H9 (cell line): ENCODE results near the gene WDR74. TPM values are rescaled to one million over a fixed set of nuclear protein-coding genes. Genes with fewer than 3 reads are reported as not detected.

Experiments used
- DNase-seq: peaks from one replicate; pipeline ENCODE4 v3.0.0-alpha.2; 2017
- H2AFZ ChIP-seq: one replicate; pipeline ENCODE4 v1.6.1; 2013; ENCODE audit warnings: mild to moderate bottlenecking, low read length, control low read depth, moderate library complexity
- H2AK5ac ChIP-seq: 2 replicates; pipeline ENCODE4 v1.6.1; 2013; ENCODE audit warnings: low read length, control low read depth, mixed read lengths; ENCODE audit not compliant: insufficient read length
- H2BK120ac ChIP-seq: one replicate; pipeline ENCODE4 v1.6.1; 2013; ENCODE audit warnings: low read depth, mild to moderate bottlenecking, low read length, control low read depth, inconsistent platforms; ENCODE audit not compliant: poor library complexity, severe bottlenecking
- H2BK12ac ChIP-seq: 2 replicates; pipeline ENCODE4 v1.6.1; 2013; ENCODE audit warnings: low read length, control low read depth, mixed read lengths, low read depth; ENCODE audit not compliant: insufficient read length
- H2BK15ac ChIP-seq: 2 replicates; pipeline ENCODE4 v1.6.1; 2013; ENCODE audit warnings: low read depth, low read length, control low read depth
- H2BK20ac ChIP-seq: one replicate; pipeline ENCODE4 v1.6.1; 2013; ENCODE audit warnings: low read depth, mild to moderate bottlenecking, low read length, control low read depth, inconsistent platforms; ENCODE audit not compliant: poor library complexity, severe bottlenecking
- H2BK5ac ChIP-seq: 2 replicates; pipeline ENCODE4 v1.6.1; 2013; ENCODE audit warnings: low read length, control low read depth, mixed read lengths; ENCODE audit not compliant: insufficient read length
- H3K14ac ChIP-seq: 2 replicates; pipeline ENCODE4 v1.6.1; 2013; ENCODE audit warnings: low read length, control low read depth; ENCODE audit not compliant: insufficient read depth
- H3K18ac ChIP-seq: 2 replicates; pipeline ENCODE4 v1.6.1; 2013; ENCODE audit warnings: low read depth, mild to moderate bottlenecking, mixed read lengths, low read length, control low read depth; ENCODE audit not compliant: insufficient read length
- H3K23ac ChIP-seq: 2 replicates; pipeline ENCODE4 v1.6.1; 2013; ENCODE audit warnings: low read length, control low read depth, mixed read lengths, low read depth; ENCODE audit not compliant: insufficient read length
- H3K23me2 ChIP-seq: 2 replicates; pipeline ENCODE4 v1.6.1; 2013; ENCODE audit warnings: low read depth, mild to moderate bottlenecking, mixed read lengths, low read length, control low read depth; ENCODE audit not compliant: insufficient read length, poor library complexity, severe bottlenecking
- H3K27ac ChIP-seq: 2 replicates; pipeline ENCODE4 v1.5.1; 2013; ENCODE audit warnings: low read length, control low read depth, mixed read lengths, low read depth; ENCODE audit not compliant: insufficient read length
- H3K27me3 ChIP-seq: 2 replicates; pipeline ENCODE4 v1.6.1; 2013; ENCODE audit warnings: low read length, control low read depth, inconsistent platforms; ENCODE audit not compliant: insufficient read depth
- H3K4ac ChIP-seq: 2 replicates; pipeline ENCODE4 v1.6.1; 2013; ENCODE audit warnings: low read depth, mild to moderate bottlenecking, control low read depth, inconsistent platforms, low read length, moderate library complexity
- H3K4me1 ChIP-seq: 2 replicates; pipeline ENCODE4 v1.6.1; 2013; ENCODE audit warnings: low read length, control low read depth, inconsistent platforms; ENCODE audit not compliant: insufficient read depth
- H3K4me2 ChIP-seq: 2 replicates; pipeline ENCODE4 v1.6.1; 2013; ENCODE audit warnings: low read length, control low read depth, mixed read lengths; ENCODE audit not compliant: insufficient read length, insufficient read depth
- H3K56ac ChIP-seq: 2 replicates; pipeline ENCODE4 v1.6.1; 2013; ENCODE audit warnings: low read depth, mild to moderate bottlenecking, mixed read lengths, low read length, control low read depth; ENCODE audit not compliant: insufficient read length
- H3K79me1 ChIP-seq: 2 replicates; pipeline ENCODE4 v1.6.1; 2013; ENCODE audit warnings: low read depth, mild to moderate bottlenecking, moderate library complexity, low read length, control low read depth, inconsistent platforms; ENCODE audit not compliant: insufficient read depth, poor library complexity, severe bottlenecking
- H3K79me2 ChIP-seq: 2 replicates; pipeline ENCODE4 v1.6.1; 2013; ENCODE audit warnings: low read length, control low read depth, inconsistent platforms; ENCODE audit not compliant: insufficient read depth
- H3K9ac ChIP-seq: 2 replicates; pipeline ENCODE4 v1.6.1; 2013; ENCODE audit warnings: low read length, control low read depth, mixed read lengths; ENCODE audit not compliant: insufficient read length; ENCODE audit errors: extremely low read depth
- H3K9me3 ChIP-seq: one replicate; pipeline ENCODE4 v1.6.1; 2013; ENCODE audit warnings: low read depth, low read length, inconsistent platforms; ENCODE audit not compliant: control insufficient read depth
- H3T11ph ChIP-seq: one replicate; pipeline ENCODE4 v1.6.1; 2013; ENCODE audit warnings: mild to moderate bottlenecking, low read length, control low read depth, inconsistent platforms
- H4K20me1 ChIP-seq: one replicate; pipeline ENCODE4 v1.6.1; 2013; ENCODE audit not compliant: control insufficient read depth, insufficient read length, insufficient read depth
- H4K5ac ChIP-seq: 2 replicates; pipeline ENCODE4 v1.6.1; 2013; ENCODE audit warnings: low read depth, mild to moderate bottlenecking, mixed read lengths, low read length, control low read depth; ENCODE audit not compliant: insufficient read length
- H4K8ac ChIP-seq: replicated peaks from 2 replicates; pipeline ENCODE4 v1.6.1; 2013; ENCODE audit warnings: low read length, control low read depth, mixed read lengths, low read depth; ENCODE audit not compliant: insufficient read length
- H4K91ac ChIP-seq: 2 replicates; pipeline ENCODE4 v1.6.1; 2013; ENCODE audit warnings: low read depth, mild to moderate bottlenecking, moderate library complexity, mixed read lengths, low read length, control low read depth; ENCODE audit not compliant: insufficient read length
- H3K27ac Mint-ChIP-seq, 3 experiments: 2 replicates in 2 of 3; 3 replicates in 1 of 3; pipeline ENCODE4 v1.8.0; 2020 to 2021; ENCODE audit warnings: mixed read lengths in 3 of 3, mild to moderate bottlenecking in 1 of 3, moderate library complexity in 1 of 3
- H3K27me3 Mint-ChIP-seq: 2 replicates; pipeline ENCODE4 v1.8.0; 2021; ENCODE audit warnings: low read depth, mild to moderate bottlenecking, moderate library complexity, mixed read lengths
- H3K36me3 Mint-ChIP-seq, 3 experiments: 2 replicates in 2 of 3; 3 replicates in 1 of 3; pipeline ENCODE4 v1.8.0; 2020 to 2021; ENCODE audit warnings: low read depth in 3 of 3, mixed read lengths in 3 of 3; ENCODE audit not compliant: insufficient read depth in 1 of 3
- H3K4me1 Mint-ChIP-seq, 2 experiments: 2 replicates each; pipeline ENCODE4 v1.8.0; 2020; ENCODE audit warnings: mixed read lengths in 2 of 2
- H3K4me3 Mint-ChIP-seq, 2 experiments: 2 replicates in 1 of 2; 3 replicates in 1 of 2; pipeline ENCODE4 v1.8.0; 2020 to 2021; ENCODE audit warnings: mild to moderate bottlenecking in 2 of 2, mixed read lengths in 2 of 2, moderate library complexity in 1 of 2
- H3K9me3 Mint-ChIP-seq, 2 experiments: 2 replicates in 1 of 2; 3 replicates in 1 of 2; pipeline ENCODE4 v1.8.0; 2020; ENCODE audit warnings: mild to moderate bottlenecking in 2 of 2, mixed read lengths in 2 of 2, moderate library complexity in 1 of 2
- WGBS: extraction: QIAGEN DNeasy Blood & Tissue Kit; methylation state at CpG from one replicate; pipeline ENCODE4 v1.1.7; 2013; ENCODE audit warnings: missing lambda C conversion rate, low lambda C conversion rate, mixed read lengths; ENCODE audit not compliant: insufficient read length; ENCODE audit errors: extremely low coverage; 5-methylcytosine and 5-hydroxymethylcytosine counted together
- total RNA-seq: library from RNA; stranded (reverse); gene quantifications from 2 replicates; pipeline ENCODE4 v1.2.1, GENCODE V29; 2021
- TF ChIP-seq, protein P1 (sequence below): fragments of 200-600 bp; sonication (generic); conservative IDR thresholded peaks from 3 replicates; pipeline ENCODE4 v1.8.0; 2021; ENCODE audit warnings: antibody characterized with exemption, mild to moderate bottlenecking

Gene WDR74
- total RNA-seq, 1 experiment from 2014 or later = 121 TPM

DNA sequence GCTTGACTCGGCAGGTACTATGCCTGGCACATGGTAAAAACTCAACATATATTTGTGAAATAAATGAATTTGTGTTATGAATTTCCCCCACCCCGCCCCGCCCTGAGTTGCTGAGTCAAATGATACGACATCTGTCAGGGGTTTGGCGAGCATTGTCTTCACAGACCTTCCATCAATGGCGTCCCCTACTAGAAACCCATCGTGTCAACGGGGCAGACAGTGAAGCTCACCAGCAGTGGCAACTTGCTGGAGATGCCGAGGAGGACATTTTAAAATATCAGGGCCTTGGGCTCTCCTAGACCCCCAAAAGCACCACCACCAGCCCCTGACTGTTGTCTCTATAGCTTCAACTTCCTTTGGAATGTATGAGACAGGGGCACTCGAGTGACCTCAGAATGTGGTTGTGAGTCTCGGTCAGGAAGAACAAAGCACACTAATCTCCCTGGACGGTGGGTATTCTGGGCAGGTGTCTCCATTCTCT, 33.4 kb downstream of the WDR74 start:
- Histone ChIP-seq H3K4me1 (no peaks in the 10 kb centered on the region), H2BK120ac (no peak overlapping the region), H4K91ac (no peak overlapping the region), H4K5ac (no peak overlapping the region), H2BK12ac (no peak overlapping the region), H2BK20ac (no peak overlapping the region), H3K56ac (no peak overlapping the region), H3T11ph (no peak overlapping the region), H3K4ac (no peak overlapping the region), H3K18ac (no peak overlapping the region), H4K20me1 (no peaks in the 10 kb centered on the region), H3K4me2 (peak overlapping the region; percentile 55), H2AFZ (no peak overlapping the region), H3K14ac (no peak overlapping the region), H2AK5ac (no peak overlapping the region), H3K9ac (peak overlapping the region; percentile 39), H3K27me3 (no peaks in the 10 kb centered on the region), H2BK15ac (no peak overlapping the region), H4K8ac (no peak overlapping the region), H3K23ac (no peak overlapping the region), H3K23me2 (peaks cover 9% of the 10 kb centered on the region), H2BK5ac (no peak overlapping the region), H3K79me1 (peaks cover 2% of the 10 kb centered on the region), H3K79me2 (peaks cover 6% of the 10 kb centered on the region; the same call in 1 of the 2 replicates), H3K27ac (no peak overlapping the region), H3K9me3 (no peaks in the 10 kb centered on the region)
- no CpG with 5 or more reads among the region's 12 CpGs for WGBS
- TF ChIP-seq, protein P1, sequence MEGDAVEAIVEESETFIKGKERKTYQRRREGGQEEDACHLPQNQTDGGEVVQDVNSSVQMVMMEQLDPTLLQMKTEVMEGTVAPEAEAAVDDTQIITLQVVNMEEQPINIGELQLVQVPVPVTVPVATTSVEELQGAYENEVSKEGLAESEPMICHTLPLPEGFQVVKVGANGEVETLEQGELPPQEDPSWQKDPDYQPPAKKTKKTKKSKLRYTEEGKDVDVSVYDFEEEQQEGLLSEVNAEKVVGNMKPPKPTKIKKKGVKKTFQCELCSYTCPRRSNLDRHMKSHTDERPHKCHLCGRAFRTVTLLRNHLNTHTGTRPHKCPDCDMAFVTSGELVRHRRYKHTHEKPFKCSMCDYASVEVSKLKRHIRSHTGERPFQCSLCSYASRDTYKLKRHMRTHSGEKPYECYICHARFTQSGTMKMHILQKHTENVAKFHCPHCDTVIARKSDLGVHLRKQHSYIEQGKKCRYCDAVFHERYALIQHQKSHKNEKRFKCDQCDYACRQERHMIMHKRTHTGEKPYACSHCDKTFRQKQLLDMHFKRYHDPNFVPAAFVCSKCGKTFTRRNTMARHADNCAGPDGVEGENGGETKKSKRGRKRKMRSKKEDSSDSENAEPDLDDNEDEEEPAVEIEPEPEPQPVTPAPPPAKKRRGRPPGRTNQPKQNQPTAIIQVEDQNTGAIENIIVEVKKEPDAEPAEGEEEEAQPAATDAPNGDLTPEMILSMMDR = no peak
- Mint-ChIP-seq H3K4me3 (peak overlapping the region; percentile 96 to 99), H3K9me3 (no peaks in the 10 kb centered on the region), H3K27me3 (no peaks in the 10 kb centered on the region; the same call in 1 of the 2 replicates), H3K36me3 (peaks cover 20 to 35% (median 26%) of the 10 kb centered on the region in 3 experiments; a peak in 6 of 7 replicates), H3K4me1 (peaks cover 19 to 20% of the 10 kb centered on the region in 2 experiments), H3K27ac (peak overlapping the region; percentile 31 to 87 (median 68); a peak in 4 of 7 replicates)
- DNase-seq = no peak
